ENCODE measurements around the gene ANKRD36C.
"Not testable (repeated sequence)": the region's sequence is repeated elsewhere in the genome, so short reads cannot be mapped to it uniquely, and the experiment has no call there.

- TF ChIP-seq CTCF, EP300 (IDR thresholded peaks at IDR 0.05): not testable (repeated sequence)
Measured at GRCh38 chr2:95917007-95917406, 74.6 kb downstream of the ANKRD36C start.
